SU-DHL-6 (cell line): ENCODE data around the gene ZNF516.

Experiments
- H2AFZ ChIP-seq: fragments of 200-600 bp; sonication (generic); 2 replicates; pipeline ENCODE4 v1.6.1; 2014; ENCODE audit warnings: low read depth, mild to moderate bottlenecking, moderate library complexity, mixed read lengths, antibody characterized with exemption, low read length; ENCODE audit not compliant: severe bottlenecking
- H3F3A ChIP-seq: fragments of 200-600 bp; shearing (Covaris generic); 2 replicates; pipeline ENCODE4 v1.6.0; 2016; ENCODE audit warnings: antibody characterized with exemption, mild to moderate bottlenecking; ENCODE audit not compliant: insufficient read depth
- H3K27ac ChIP-seq: fragments of 200-600 bp; sonication (generic); 2 replicates; pipeline ENCODE4 v1.5.1; 2016; ENCODE audit warnings: low read depth, mild to moderate bottlenecking, low read length, moderate library complexity, mixed read lengths
- H3K27me3 ChIP-seq: fragments of 200-600 bp; sonication (generic), shearing (Covaris generic); 2 replicates; pipeline ENCODE4 v1.6.0; 2014; ENCODE audit warnings: mild to moderate bottlenecking, low read length
- H3K36me3 ChIP-seq: fragments of 200-600 bp; sonication (generic); 2 replicates; pipeline ENCODE4 v1.6.1; 2014; ENCODE audit warnings: mild to moderate bottlenecking, low read length, mixed read lengths
- H3K4me2 ChIP-seq: fragments of 300-600, 200-600 bp; shearing (Covaris generic), sonication (generic); 2 replicates; pipeline ENCODE4 v1.6.0; 2014; ENCODE audit warnings: low read length, low read depth, mild to moderate bottlenecking; ENCODE audit not compliant: poor library complexity, severe bottlenecking
- H3K4me3 ChIP-seq: fragments of 200-600 bp; sonication (generic); 2 replicates; pipeline ENCODE4 v1.5.1; 2014; ENCODE audit warnings: antibody characterized with exemption, low read length, mild to moderate bottlenecking, mixed read lengths; ENCODE audit not compliant: insufficient read depth, poor library complexity, severe bottlenecking
- H3K79me2 ChIP-seq: fragments of 200-600 bp; sonication (generic); 2 replicates; pipeline ENCODE4 v1.6.1; 2014; ENCODE audit warnings: mild to moderate bottlenecking, low read length, moderate library complexity; ENCODE audit not compliant: insufficient read depth
- H3K9ac ChIP-seq: fragments of 200-600 bp; sonication (generic); 2 replicates; pipeline ENCODE4 v1.7.0; 2014; ENCODE audit warnings: mild to moderate bottlenecking, low read length
- H3K9me2 ChIP-seq: fragments of 200-600 bp; sonication (generic); replicated peaks from 2 replicates; pipeline ENCODE4 v1.6.1; 2014; ENCODE audit warnings: low read length; ENCODE audit not compliant: insufficient read depth
- H3K9me3 ChIP-seq: fragments of 200-600 bp; sonication (generic); 2 replicates; pipeline ENCODE4 v1.6.1; 2014; ENCODE audit warnings: low read length, mixed read lengths; ENCODE audit not compliant: insufficient read depth
- H4K20me1 ChIP-seq: fragments of 200-600 bp; sonication (generic); 2 replicates; pipeline ENCODE4 v1.6.1; 2014; ENCODE audit warnings: low read depth, mild to moderate bottlenecking, antibody characterized with exemption, low read length, moderate library complexity, mixed read lengths
- EZH2phosphoT487 ChIP-seq: fragments of 200-600 bp; sonication (generic), shearing (Covaris generic); conservative IDR thresholded peaks from 2 replicates; pipeline ENCODE4 v1.6.1; 2018; ENCODE audit warnings: mild to moderate bottlenecking, antibody characterized with exemption, low read length, moderate library complexity, mixed read lengths
- TF ChIP-seq, protein P1 (sequence below): fragments of 200-600 bp; sonication (generic); IDR thresholded peaks from one replicate; pipeline ENCODE4 v1.5.1; 2017; ENCODE audit warnings: antibody characterized with exemption, mild to moderate bottlenecking, low read length, moderate library complexity; ENCODE audit not compliant: insufficient read depth, poor library complexity, severe bottlenecking

Gene ZNF516

DNA sequence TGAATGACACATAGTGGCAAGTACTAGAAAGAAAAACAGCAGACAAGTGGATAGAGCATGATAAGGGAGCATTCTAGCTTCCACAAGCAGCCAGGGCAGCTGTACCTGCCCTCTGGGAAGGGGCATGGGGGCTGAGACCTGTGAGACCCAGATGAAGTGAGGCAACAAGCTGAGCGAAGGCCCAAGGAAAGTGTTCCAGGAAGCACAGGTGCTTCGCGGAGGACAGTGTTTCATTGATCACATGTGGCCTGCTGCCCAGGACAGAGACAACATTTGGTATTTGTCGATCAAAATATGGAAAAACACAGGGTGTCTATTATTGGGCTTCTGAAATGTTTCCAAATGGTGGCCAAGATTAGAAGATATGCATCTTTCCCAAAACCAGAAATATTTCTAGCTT is 149.1 kb downstream of the ZNF516 start:
- no peak overlapping the region for H2AFZ ChIP-seq
- no peaks in the 10 kb centered on the region for H3K36me3 ChIP-seq
- no peak overlapping the region for H3K4me2 ChIP-seq
- H3K9me3 ChIP-seq, result no peaks in the 10 kb centered on the region
- no peak for TF ChIP-seq EZH2phosphoT487
- TF ChIP-seq, protein P1, sequence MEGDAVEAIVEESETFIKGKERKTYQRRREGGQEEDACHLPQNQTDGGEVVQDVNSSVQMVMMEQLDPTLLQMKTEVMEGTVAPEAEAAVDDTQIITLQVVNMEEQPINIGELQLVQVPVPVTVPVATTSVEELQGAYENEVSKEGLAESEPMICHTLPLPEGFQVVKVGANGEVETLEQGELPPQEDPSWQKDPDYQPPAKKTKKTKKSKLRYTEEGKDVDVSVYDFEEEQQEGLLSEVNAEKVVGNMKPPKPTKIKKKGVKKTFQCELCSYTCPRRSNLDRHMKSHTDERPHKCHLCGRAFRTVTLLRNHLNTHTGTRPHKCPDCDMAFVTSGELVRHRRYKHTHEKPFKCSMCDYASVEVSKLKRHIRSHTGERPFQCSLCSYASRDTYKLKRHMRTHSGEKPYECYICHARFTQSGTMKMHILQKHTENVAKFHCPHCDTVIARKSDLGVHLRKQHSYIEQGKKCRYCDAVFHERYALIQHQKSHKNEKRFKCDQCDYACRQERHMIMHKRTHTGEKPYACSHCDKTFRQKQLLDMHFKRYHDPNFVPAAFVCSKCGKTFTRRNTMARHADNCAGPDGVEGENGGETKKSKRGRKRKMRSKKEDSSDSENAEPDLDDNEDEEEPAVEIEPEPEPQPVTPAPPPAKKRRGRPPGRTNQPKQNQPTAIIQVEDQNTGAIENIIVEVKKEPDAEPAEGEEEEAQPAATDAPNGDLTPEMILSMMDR, result no peak
- no peaks in the 10 kb centered on the region for H3K27me3 ChIP-seq
- H3K9me2 ChIP-seq, result no peaks in the 10 kb centered on the region
- H3K27ac ChIP-seq, result no peak overlapping the region
- no peak overlapping the region for H3K4me3 ChIP-seq
- no peaks in the 10 kb centered on the region for H4K20me1 ChIP-seq
- H3K9ac ChIP-seq, result no peak overlapping the region
- no peaks in the 10 kb centered on the region for H3F3A ChIP-seq
- H3K79me2 ChIP-seq, result no peaks in the 10 kb centered on the region

DNA sequence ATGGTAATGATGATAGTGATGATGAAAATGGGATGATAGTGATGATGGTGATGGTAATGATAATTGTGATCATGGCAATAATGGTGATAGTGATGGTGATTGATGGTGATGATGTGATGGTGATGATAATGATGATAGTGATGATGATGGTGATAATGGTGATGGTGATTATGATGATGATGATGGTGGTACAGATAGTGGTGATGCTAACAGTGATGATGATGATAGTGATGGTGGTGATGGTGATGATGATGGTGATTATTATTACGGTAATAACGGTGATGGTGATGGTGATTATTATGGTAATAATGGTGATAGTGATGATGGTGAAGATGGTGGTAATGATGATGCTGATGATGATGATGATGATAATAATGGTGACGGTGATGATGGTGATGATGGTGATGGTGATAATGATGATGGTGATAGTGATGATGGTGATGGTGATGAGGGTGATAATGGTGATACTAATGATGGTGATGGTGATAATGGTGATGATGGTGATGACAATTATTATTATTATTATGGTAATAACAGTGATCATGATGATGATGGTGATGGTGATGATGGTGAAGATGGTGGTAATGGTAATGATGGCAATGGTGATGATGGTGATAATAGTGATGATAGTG is 151.0 kb downstream of the ZNF516 start:
- Histone ChIP-seq H3K9ac (no peak overlapping the region), H4K20me1 (no peaks in the 10 kb centered on the region), H2AFZ (no peak overlapping the region), H3K27me3 (no peaks in the 10 kb centered on the region), H3K27ac (no peak overlapping the region), H3K79me2 (no peaks in the 10 kb centered on the region), H3K9me3 (no peaks in the 10 kb centered on the region), H3K36me3 (no peaks in the 10 kb centered on the region), H3K4me2 (no peak overlapping the region), H3K9me2 (no peaks in the 10 kb centered on the region), H3F3A (no peaks in the 10 kb centered on the region), H3K4me3 (no peak overlapping the region)
- TF ChIP-seq, protein P1, result no peak
- TF ChIP-seq EZH2phosphoT487, result no peak

GRCh38 chr18:76340410-76340809 is 154.6 kb downstream of the ZNF516 start:
- Histone ChIP-seq H3K36me3 (no peaks in the 10 kb centered on the region), H3F3A (no peaks in the 10 kb centered on the region), H3K4me3 (no peak overlapping the region), H3K27ac (no peak overlapping the region), H2AFZ (no peak overlapping the region), H3K27me3 (no peaks in the 10 kb centered on the region), H3K4me2 (no peak overlapping the region), H3K9me2 (no peaks in the 10 kb centered on the region), H3K9me3 (no peaks in the 10 kb centered on the region), H3K9ac (no peak overlapping the region), H4K20me1 (no peaks in the 10 kb centered on the region), H3K79me2 (no peaks in the 10 kb centered on the region)
- TF ChIP-seq EZH2phosphoT487, result no peak
- TF ChIP-seq, protein P1, result no peak
